ENCODE data around the gene GIPC3. TPM values are rescaled to one million over a fixed set of nuclear protein-coding genes. Genes with fewer than 3 reads are reported as not detected.

GIPC3 gene
- total RNA-seq, 4 donors from 2014 or later = 0.13 to 5.8 (median 0.70) TPM

DNA sequence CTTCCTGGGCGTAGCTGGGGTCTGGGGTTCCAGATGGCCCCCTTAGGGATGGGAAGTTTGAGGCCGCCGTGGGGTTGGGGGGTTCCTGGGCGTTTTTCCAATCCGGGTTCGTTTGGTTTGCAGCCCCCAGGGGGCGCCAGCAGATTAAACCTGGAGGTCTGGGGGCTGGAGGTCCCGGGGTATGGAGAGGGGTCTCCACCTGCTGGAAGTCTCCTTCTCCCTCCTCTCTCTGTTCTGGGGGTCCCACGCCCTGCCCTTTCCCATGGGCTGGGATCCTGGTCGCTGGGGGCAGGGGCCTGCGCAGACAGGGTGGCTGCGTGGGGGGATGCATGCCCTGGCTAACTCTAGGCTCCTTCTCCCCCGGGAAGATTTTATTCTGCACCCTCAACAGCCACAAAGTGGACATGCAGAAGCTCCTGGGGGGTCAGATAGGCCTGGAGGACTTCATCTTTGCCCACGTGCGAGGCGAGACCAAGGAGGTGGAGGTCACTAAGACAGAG lies 899 bp downstream of the GIPC3 start:
- Histone ChIP-seq H3K27ac (peak overlapping the region in 3 of 4 donors; percentile 19 to 50 (median 27)), H3K4me3 (peak overlapping the region; percentile 12 to 55 (median 46))

DNA sequence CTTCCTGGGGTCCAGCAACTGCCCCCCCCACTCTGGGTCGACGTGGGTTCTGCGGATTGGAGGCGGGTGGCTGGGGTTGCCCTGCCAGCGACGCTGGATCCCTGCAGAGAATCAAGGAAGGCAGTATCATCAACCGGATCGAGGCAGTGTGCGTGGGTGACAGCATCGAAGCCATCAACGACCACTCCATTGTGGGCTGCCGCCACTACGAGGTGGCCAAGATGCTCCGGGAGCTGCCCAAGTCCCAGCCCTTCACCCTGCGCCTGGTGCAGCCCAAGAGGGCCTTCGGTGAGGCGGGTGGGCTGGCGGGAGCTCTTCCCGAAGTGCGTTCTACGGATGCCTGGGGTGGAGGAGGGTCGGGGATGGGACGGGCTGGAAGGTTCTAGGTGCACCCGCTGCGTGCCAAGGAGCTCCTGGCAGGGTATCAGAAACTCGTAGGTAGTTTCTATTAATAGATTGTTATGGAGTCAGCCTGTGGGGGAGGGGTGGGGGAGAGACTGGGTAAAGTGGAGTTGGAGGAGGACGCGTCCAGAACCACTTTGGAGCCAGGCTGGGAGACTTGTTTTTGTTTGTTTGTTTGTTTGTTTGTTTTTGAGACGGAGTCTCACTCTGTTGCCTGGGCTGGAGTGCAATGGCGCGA lies 1.5 kb downstream of the GIPC3 start:
- Histone ChIP-seq H3K9me3 (no peaks in the 10 kb centered on the region), H3K36me3 (no peaks in the 10 kb centered on the region), H3K4me3 (no peak overlapping the region), H3K27ac (no peak overlapping the region), H3K4me1 (peaks cover 0 to 12% (median 0%) of the 10 kb centered on the region in 4 donors), H3K27me3 (no peaks in the 10 kb centered on the region)
- no peak for DNase-seq
- TF ChIP-seq, protein P1, sequence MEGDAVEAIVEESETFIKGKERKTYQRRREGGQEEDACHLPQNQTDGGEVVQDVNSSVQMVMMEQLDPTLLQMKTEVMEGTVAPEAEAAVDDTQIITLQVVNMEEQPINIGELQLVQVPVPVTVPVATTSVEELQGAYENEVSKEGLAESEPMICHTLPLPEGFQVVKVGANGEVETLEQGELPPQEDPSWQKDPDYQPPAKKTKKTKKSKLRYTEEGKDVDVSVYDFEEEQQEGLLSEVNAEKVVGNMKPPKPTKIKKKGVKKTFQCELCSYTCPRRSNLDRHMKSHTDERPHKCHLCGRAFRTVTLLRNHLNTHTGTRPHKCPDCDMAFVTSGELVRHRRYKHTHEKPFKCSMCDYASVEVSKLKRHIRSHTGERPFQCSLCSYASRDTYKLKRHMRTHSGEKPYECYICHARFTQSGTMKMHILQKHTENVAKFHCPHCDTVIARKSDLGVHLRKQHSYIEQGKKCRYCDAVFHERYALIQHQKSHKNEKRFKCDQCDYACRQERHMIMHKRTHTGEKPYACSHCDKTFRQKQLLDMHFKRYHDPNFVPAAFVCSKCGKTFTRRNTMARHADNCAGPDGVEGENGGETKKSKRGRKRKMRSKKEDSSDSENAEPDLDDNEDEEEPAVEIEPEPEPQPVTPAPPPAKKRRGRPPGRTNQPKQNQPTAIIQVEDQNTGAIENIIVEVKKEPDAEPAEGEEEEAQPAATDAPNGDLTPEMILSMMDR (IDR thresholded peaks at IDR 0.05) = no peak
- TF ChIP-seq POLR2A (IDR thresholded peaks at IDR 0.05) = no peak

More for the DNA sequence above, 899 bp downstream of the GIPC3 start:
- H3K9me3 ChIP-seq = no peaks in the 10 kb centered on the region
- DNase-seq = peak in 1 of 3 donors; percentile 49
- TF ChIP-seq POLR2A (IDR thresholded peaks at IDR 0.05) = no peak
- TF ChIP-seq, protein P1 (IDR thresholded peaks at IDR 0.05) = peak; percentile 34 to 50 (median 38)
- no peaks in the 10 kb centered on the region for H3K36me3 ChIP-seq
- peaks cover 0 to 12% (median 0%) of the 10 kb centered on the region in 4 donors for H3K4me1 ChIP-seq
- no peaks in the 10 kb centered on the region for H3K27me3 ChIP-seq

DNA sequence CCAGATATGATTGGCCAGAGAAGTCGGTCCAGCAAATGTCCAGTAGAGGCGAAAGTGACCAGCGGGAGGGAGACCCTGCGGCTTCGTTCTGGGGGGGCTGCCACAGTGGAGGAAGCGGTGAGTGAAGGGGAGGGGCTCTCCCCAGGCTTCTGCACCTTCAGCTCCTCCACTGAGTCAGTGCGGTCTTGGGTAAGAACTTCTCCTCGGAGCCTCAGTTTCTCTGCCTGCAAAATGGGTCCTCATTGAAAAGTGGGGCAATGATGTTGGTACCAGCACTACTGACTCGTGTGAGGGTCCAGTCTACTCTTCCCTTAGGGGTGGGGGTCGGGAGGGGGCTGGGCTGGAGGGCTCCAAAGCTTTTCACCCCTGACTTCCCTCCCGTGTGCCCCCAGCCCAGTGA lies 4.2 kb downstream of the GIPC3 start:
- Histone ChIP-seq H3K9me3 (no peaks in the 10 kb centered on the region), H3K4me3 (no peak overlapping the region), H3K36me3 (no peaks in the 10 kb centered on the region), H3K27ac (no peak overlapping the region), H3K27me3 (no peaks in the 10 kb centered on the region), H3K4me1 (peaks cover 0 to 12% (median 0%) of the 10 kb centered on the region in 4 donors)
- no peak for DNase-seq
- TF ChIP-seq, protein P1 (IDR thresholded peaks at IDR 0.05) = no peak
- no peak for TF ChIP-seq POLR2A (IDR thresholded peaks at IDR 0.05)

DNA sequence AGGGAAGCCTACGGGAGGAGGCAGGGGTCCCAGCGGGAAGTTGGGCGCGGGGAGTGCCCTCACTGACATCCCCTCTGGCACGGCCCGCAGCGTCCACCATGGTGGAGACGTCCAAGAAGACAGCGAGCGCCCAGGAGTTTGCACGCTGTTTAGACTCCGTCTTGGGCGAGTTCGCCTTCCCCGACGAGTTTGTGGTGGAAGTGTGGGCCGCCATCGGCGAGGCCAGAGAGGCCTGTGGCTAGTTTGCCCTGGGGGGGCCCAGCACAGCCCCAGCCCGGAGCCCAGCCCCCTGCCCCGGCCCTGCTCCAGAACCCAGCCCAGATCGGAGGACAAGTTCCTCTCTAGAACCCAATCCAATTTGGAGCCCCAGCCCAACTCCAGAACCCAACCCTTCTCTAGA lies 4.7 kb downstream of the GIPC3 start:
- TF ChIP-seq POLR2A (IDR thresholded peaks at IDR 0.05) = no peak
- TF ChIP-seq, protein P1 (IDR thresholded peaks at IDR 0.05) = no peak
- Histone ChIP-seq H3K9me3 (no peaks in the 10 kb centered on the region), H3K4me3 (no peak overlapping the region), H3K36me3 (no peaks in the 10 kb centered on the region), H3K27me3 (no peaks in the 10 kb centered on the region), H3K27ac (no peak overlapping the region), H3K4me1 (peaks cover 0 to 12% (median 0%) of the 10 kb centered on the region in 4 donors)
- no peak for DNase-seq

DNA sequence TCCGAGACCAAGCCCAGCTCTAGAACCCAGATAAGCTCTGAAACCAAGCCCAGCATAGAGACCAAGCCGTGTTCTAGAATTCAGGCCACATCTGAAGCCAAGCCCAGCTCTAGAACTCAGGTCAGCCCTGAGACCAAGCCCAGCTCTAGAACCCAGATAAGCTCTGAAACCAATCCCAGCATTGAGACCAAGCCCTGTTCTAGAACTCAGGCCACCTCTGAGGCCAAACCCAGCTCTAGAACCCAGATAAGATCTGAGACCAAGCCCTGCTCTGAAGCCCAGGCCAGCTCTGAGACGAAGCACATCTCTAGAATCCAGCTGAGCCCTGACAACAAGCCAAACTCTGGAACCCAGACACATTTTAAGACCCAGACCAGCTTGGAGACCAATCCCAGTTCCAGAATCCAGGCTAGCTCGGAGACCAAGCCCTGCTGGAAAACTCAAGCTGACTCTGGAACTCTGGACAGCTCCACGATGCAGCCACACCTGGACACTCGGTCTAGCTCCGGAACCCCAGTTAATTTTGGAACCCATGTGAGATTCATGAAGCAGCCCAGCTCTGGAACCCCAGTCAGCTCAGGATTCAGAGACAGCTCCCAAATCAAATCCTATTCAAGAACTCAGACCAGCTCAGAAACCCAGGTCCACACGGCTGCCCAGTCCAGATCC lies 5.8 kb downstream of the GIPC3 start:
- TF ChIP-seq, protein P1 (IDR thresholded peaks at IDR 0.05) = no peak
- no peak for TF ChIP-seq POLR2A (IDR thresholded peaks at IDR 0.05)
- H3K4me1 ChIP-seq = peaks cover 0 to under 1% (median 0%) of the 10 kb centered on the region in 4 donors
- H3K27ac ChIP-seq = no peak overlapping the region
- no peaks in the 10 kb centered on the region for H3K27me3 ChIP-seq
- no peak for DNase-seq
- H3K9me3 ChIP-seq = no peaks in the 10 kb centered on the region
- H3K36me3 ChIP-seq = no peaks in the 10 kb centered on the region
- H3K4me3 ChIP-seq = no peak overlapping the region
